Omental fat pad (tissue), 4 donors: ENCODE data around the gene TMEM37. TPM values are rescaled to one million over a fixed set of nuclear protein-coding genes. Genes with fewer than 3 reads are reported as not detected.

Experiments used
- ATAC-seq: fragments of 150-250 bp; one replicate; pipeline ENCODE4 v1.9.1; 2016; ENCODE audit warnings: mild to moderate bottlenecking, moderate library complexity; ENCODE audit not compliant: low FRiP score
- DNase-seq: peaks from one replicate; pipeline ENCODE4 v3.0.0-alpha.2; 2019; ENCODE audit warnings: low spot score
- total RNA-seq, 4 donors: library from RNA; depleted of rRNA; stranded (reverse); fragments of >200 nt; gene quantifications; one replicate each; pipeline ENCODE4 v1.1.0, GENCODE V29; 2016
- TF ChIP-seq, protein P1 (sequence below), 3 donors: fragments of 450-650 bp; IDR thresholded peaks; one replicate each; pipeline ENCODE4 v1.5.1; 2016 to 2017; ENCODE audit warnings: antibody characterized with exemption in 3 of 3, mild to moderate bottlenecking in 3 of 3, moderate library complexity in 2 of 3

The TMEM37 gene
- total RNA-seq, 4 donors from 2014 or later = 11.3 to 27.8 (median 25.9) TPM

DNA sequence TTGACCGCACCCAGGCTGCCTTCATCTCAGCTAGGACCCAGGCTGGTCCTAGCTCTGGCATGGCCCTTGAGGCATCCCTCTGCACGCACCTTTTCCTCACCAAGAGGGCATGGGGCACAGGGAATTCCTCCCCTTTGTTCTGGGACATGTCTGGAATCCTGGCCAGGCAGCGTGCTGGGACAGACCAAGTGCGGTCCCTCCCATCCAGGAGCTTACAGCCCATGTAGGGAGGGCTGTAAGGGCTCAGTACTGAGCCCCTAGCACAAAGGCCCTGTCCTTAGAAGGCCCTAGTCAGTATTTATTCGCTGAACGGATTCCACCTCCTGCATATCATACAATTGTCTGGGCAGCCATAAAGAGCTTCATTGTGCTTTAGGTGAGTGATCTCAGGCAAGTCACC, 3.0 kb downstream of the TMEM37 start:
- ATAC-seq = no peak

DNA sequence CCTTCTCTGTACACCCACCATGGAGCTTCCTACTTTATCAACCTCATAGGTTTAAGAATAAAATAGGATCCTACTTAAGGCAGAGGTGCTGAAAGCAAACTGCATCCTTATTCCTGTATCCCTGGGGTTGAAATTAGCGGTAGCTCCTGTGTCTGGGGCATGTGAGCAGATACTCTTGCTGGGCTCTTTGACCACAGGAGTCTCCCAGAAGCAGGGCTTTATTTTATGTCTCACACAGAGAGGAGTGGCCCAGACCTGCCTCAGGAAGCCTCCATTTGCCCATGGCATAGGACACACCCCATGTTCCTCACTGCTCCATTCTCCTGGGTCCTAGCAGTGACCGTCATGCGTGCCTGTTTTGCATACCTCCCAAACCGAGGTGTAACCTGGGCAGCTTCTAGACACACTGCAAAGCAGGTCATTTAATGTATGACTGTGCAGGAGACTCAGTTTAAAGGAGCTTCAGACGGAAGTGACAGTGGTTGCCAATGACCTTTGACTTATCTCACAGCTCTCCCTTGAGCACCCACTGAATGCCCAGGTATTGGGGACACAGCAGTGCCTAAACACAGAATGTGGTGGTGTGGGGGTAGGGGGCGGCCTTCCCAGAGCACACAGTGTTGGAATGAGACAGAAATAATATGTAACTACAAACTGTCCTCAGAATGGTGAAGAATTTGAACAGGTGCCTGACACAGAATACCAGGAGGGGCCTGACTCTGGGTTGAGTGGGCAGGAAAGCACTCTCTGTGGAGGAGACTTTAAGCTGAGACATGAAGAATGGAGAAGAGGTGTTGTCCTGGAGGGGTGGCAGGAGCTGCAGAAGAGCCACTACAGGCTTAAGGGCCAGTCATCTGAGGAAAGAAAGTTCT, 3.7 kb downstream of the TMEM37 start:
- TF ChIP-seq, protein P1, sequence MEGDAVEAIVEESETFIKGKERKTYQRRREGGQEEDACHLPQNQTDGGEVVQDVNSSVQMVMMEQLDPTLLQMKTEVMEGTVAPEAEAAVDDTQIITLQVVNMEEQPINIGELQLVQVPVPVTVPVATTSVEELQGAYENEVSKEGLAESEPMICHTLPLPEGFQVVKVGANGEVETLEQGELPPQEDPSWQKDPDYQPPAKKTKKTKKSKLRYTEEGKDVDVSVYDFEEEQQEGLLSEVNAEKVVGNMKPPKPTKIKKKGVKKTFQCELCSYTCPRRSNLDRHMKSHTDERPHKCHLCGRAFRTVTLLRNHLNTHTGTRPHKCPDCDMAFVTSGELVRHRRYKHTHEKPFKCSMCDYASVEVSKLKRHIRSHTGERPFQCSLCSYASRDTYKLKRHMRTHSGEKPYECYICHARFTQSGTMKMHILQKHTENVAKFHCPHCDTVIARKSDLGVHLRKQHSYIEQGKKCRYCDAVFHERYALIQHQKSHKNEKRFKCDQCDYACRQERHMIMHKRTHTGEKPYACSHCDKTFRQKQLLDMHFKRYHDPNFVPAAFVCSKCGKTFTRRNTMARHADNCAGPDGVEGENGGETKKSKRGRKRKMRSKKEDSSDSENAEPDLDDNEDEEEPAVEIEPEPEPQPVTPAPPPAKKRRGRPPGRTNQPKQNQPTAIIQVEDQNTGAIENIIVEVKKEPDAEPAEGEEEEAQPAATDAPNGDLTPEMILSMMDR (IDR thresholded peaks at IDR 0.05) = no peak
- ATAC-seq (no peak), DNase-seq (no peak)

More for the DNA sequence above, 3.0 kb downstream of the TMEM37 start:
- no peak for DNase-seq
- TF ChIP-seq, protein P1 (IDR thresholded peaks at IDR 0.05) = no peak

DNA sequence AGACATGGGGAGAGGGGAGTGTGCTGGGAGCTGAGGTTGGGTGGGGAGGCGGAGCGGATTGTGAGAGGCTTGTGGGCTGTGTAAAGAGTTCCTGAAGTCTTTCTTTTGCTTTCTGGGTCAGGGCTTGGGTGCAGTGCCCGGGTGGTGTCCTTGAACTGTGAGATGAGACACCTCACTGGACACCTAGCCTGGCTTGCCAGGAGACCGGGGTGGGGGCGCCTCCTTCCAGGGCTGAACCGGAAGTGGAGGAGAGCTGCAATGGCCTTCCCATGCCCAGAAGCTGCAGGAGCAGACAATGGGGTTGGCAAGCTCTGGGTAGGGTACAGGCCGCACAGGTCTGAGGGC, 4.3 kb downstream of the TMEM37 start:
- DNase-seq (no peak), ATAC-seq (no peak)
- TF ChIP-seq, protein P1 (IDR thresholded peaks at IDR 0.05) = no peak

DNA sequence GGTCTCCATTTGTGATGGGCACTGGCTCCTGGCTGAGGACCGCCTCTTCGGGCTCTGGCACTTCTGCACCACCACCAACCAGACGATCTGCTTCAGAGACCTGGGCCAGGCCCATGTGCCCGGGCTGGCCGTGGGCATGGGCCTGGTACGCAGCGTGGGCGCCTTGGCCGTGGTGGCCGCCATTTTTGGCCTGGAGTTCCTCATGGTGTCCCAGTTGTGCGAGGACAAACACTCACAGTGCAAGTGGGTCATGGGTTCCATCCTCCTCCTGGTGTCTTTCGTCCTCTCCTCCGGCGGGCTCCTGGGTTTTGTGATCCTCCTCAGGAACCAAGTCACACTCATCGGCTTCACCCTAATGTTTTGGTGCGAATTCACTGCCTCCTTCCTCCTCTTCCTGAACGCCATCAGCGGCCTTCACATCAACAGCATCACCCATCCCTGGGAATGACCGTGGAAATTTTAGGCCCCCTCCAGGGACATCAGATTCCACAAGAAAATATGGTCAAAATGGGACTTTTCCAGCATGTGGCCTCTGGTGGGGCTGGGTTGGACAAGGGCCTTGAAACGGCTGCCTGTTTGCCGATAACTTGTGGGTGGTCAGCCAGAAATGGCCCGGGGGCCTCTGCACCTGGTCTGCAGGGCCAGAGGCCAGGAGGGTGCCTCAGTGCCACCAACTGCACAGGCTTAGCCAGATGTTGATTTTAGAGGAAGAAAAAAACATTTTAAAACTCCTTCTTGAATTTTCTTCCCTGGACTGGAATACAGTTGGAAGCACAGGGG, 5.5 kb downstream of the TMEM37 start:
- ATAC-seq (no peak), DNase-seq (no peak)
- TF ChIP-seq, protein P1 (IDR thresholded peaks at IDR 0.05) = no peak

GRCh38 chr2:119438128-119438656, 6.5 kb downstream of the TMEM37 start:
- ATAC-seq (no peak), DNase-seq (no peak)
- TF ChIP-seq, protein P1 (IDR thresholded peaks at IDR 0.05) = no peak

DNA sequence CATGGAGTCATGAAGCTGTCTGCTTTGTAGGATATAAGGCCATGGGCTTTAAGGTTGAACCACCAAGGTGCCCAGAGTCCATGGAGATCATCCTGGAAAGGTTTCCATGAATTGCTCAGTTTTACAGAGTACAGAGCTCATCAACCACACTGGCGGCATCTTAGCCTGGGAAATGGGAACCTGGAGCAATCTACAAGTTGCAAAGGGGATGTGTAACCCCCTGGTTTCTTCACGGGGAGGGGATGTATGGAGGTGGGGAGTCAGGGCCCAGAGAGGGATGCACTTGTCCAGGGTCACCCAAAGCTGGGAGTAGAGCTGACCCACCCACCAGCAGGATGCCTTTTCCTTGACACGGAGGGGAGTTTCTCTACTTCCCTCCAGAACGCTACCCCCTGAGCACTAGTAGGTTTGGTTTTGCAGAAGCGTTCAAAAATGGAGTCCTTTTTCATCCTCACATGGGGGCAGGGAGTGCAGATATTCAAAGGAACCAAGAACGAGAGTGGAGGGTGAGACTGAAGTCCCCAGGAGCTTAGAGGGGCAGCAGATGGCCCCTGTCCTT, 7.2 kb downstream of the TMEM37 start:
- DNase-seq (no peak), ATAC-seq (no peak)
- TF ChIP-seq, protein P1 (IDR thresholded peaks at IDR 0.05) = no peak
